ENCODE measurements around the gene TOMM20L. TPM values are rescaled to one million over a fixed set of nuclear protein-coding genes. Genes with fewer than 3 reads are reported as not detected.
A peak's percentile ranks its signal among the peaks of the same experiment; 100 is the strongest.
"Not testable (repeated sequence)": the region's sequence is repeated elsewhere in the genome, so short reads cannot be mapped to it uniquely, and the experiment has no call there.

TOMM20L gene
- total RNA-seq, 3 donors from 2014 or later, result not detected

GRCh38 chr14:58398895-58399294 is 3.2 kb downstream of the TOMM20L start:
- H3K4me3 Mint-ChIP-seq, result no peak overlapping the region
- H3K9me3 Mint-ChIP-seq, result no peaks in the 10 kb centered on the region
- no peak for DNase-seq
- no peaks in the 10 kb centered on the region for H3K27me3 Mint-ChIP-seq (ENCODE audit: low read depth)
- H3K36me3 Mint-ChIP-seq (ENCODE audit: insufficient read depth), result peaks cover 3% of the 10 kb centered on the region
- H3K4me1 Mint-ChIP-seq (ENCODE audit: low read depth), result peaks cover 7% of the 10 kb centered on the region
- ATAC-seq, result no peak

GRCh38 chr14:58401587-58401986 is 5.9 kb downstream of the TOMM20L start:
- Mint-ChIP-seq H3K4me1 (ENCODE audit: low read depth) (no peaks in the 10 kb centered on the region), H3K27me3 (ENCODE audit: low read depth) (no peaks in the 10 kb centered on the region), H3K9me3 (no peaks in the 10 kb centered on the region), H3K36me3 (ENCODE audit: insufficient read depth) (peaks cover 8% of the 10 kb centered on the region), H3K4me3 (no peak overlapping the region)
- DNase-seq (no peak), ATAC-seq (no peak)

- Mint-ChIP-seq H3K27me3 (ENCODE audit: low read depth) (no peaks in the 10 kb centered on the region), H3K4me1 (ENCODE audit: low read depth) (no peaks in the 10 kb centered on the region), H3K4me3 (no peak overlapping the region), H3K36me3 (ENCODE audit: insufficient read depth) (peaks cover 25% of the 10 kb centered on the region), H3K9me3 (no peaks in the 10 kb centered on the region)
- DNase-seq (no peak), ATAC-seq (no peak)
Measured at GRCh38 chr14:58408681-58409215, 13.0 kb downstream of the TOMM20L start.

- no peak overlapping the region for H3K4me3 Mint-ChIP-seq
- ATAC-seq, result no peak
Measured at GRCh38 chr14:58414845-58415244, 19.1 kb downstream of the TOMM20L start.

GRCh38 chr14:58415636-58416547 is 20.2 kb downstream of the TOMM20L start:
- ATAC-seq, result no peak
- H3K9me3 Mint-ChIP-seq, result no peaks in the 10 kb centered on the region
- H3K27me3 Mint-ChIP-seq (ENCODE audit: low read depth), result no peaks in the 10 kb centered on the region
- DNase-seq, result no peak
- H3K36me3 Mint-ChIP-seq (ENCODE audit: insufficient read depth), result peaks cover 35% of the 10 kb centered on the region
- peaks cover 8% of the 10 kb centered on the region for H3K4me1 Mint-ChIP-seq (ENCODE audit: low read depth)
- H3K4me3 Mint-ChIP-seq, result no peak overlapping the region

More at GRCh38 chr14:58414845-58415244, 19.1 kb downstream of the TOMM20L start:
- Mint-ChIP-seq H3K27me3 (ENCODE audit: low read depth) (no peaks in the 10 kb centered on the region), H3K36me3 (ENCODE audit: insufficient read depth) (peaks cover 36% of the 10 kb centered on the region), H3K9me3 (no peaks in the 10 kb centered on the region), H3K4me1 (ENCODE audit: low read depth) (peaks cover 7% of the 10 kb centered on the region)
- no peak for DNase-seq

GRCh38 chr14:58416934-58417333 is 21.2 kb downstream of the TOMM20L start:
- not testable (repeated sequence) for H3K4me3 Mint-ChIP-seq; H3K9me3 Mint-ChIP-seq; ATAC-seq; H3K27me3 Mint-ChIP-seq (ENCODE audit: low read depth); DNase-seq
- peaks cover 35% of the 10 kb centered on the region for H3K36me3 Mint-ChIP-seq (ENCODE audit: insufficient read depth)
- peaks cover 10% of the 10 kb centered on the region for H3K4me1 Mint-ChIP-seq (ENCODE audit: low read depth)

GRCh38 chr14:58426670-58427280 is 31.0 kb downstream of the TOMM20L start:
- ATAC-seq (peak; percentile 24 to 31), DNase-seq (peak; percentile 38)
- no peaks in the 10 kb centered on the region for H3K27me3 Mint-ChIP-seq (ENCODE audit: low read depth)
- H3K36me3 Mint-ChIP-seq (ENCODE audit: insufficient read depth), result peaks cover 17% of the 10 kb centered on the region
- peak overlapping the region; percentile 89 for H3K4me3 Mint-ChIP-seq
- H3K9me3 Mint-ChIP-seq, result no peaks in the 10 kb centered on the region
- peaks cover 38% of the 10 kb centered on the region for H3K4me1 Mint-ChIP-seq (ENCODE audit: low read depth)

GRCh38 chr14:58427281-58428117 is 31.8 kb downstream of the TOMM20L start, which contains the start of the genes KIAA0586 and TIMM9:
KIAA0586 (plus strand) TSS chr14:58427719; CDS start chr14:58428265, 546 bp downstream.
TIMM9 (minus strand) TSS chr14:58427531; CDS start chr14:58411945, 15,586 bp downstream.
- Mint-ChIP-seq H3K27me3 (ENCODE audit: low read depth) (no peaks in the 10 kb centered on the region), H3K9me3 (no peaks in the 10 kb centered on the region), H3K4me1 (ENCODE audit: low read depth) (peaks cover 40% of the 10 kb centered on the region), H3K36me3 (ENCODE audit: insufficient read depth) (peaks cover 16% of the 10 kb centered on the region), H3K4me3 (peak within 1 kb of the TSS; percentile 89)
- ATAC-seq (peak; percentile 79 to 80), DNase-seq (peak; percentile 94)

- no peaks in the 10 kb centered on the region for H3K9me3 Mint-ChIP-seq
- no peaks in the 10 kb centered on the region for H3K27me3 Mint-ChIP-seq (ENCODE audit: low read depth)
- DNase-seq (no peak), ATAC-seq (no peak)
- H3K36me3 Mint-ChIP-seq (ENCODE audit: insufficient read depth), result peaks cover 16% of the 10 kb centered on the region
- H3K4me1 Mint-ChIP-seq (ENCODE audit: low read depth), result peaks cover 40% of the 10 kb centered on the region
- H3K4me3 Mint-ChIP-seq, result peak overlapping the region; percentile 89
Measured at GRCh38 chr14:58428118-58428683, 32.5 kb downstream of the TOMM20L start.

GRCh38 chr14:58430156-58430555 is 34.4 kb downstream of the TOMM20L start:
- Mint-ChIP-seq H3K4me3 (peak overlapping the region; percentile 21), H3K36me3 (ENCODE audit: insufficient read depth) (peaks cover 17% of the 10 kb centered on the region), H3K27me3 (ENCODE audit: low read depth) (no peaks in the 10 kb centered on the region), H3K9me3 (no peaks in the 10 kb centered on the region), H3K4me1 (ENCODE audit: low read depth) (peaks cover 38% of the 10 kb centered on the region)
- DNase-seq (no peak), ATAC-seq (peak; percentile 76 to 77)

- H3K36me3 Mint-ChIP-seq (ENCODE audit: insufficient read depth), result peaks cover 34% of the 10 kb centered on the region
- DNase-seq, result no peak
- no peak for ATAC-seq
- no peak overlapping the region for H3K4me3 Mint-ChIP-seq
- no peaks in the 10 kb centered on the region for H3K27me3 Mint-ChIP-seq (ENCODE audit: low read depth)
- no peaks in the 10 kb centered on the region for H3K9me3 Mint-ChIP-seq
- peaks cover 1% of the 10 kb centered on the region for H3K4me1 Mint-ChIP-seq (ENCODE audit: low read depth)
Measured at GRCh38 chr14:58439476-58439875, 43.7 kb downstream of the TOMM20L start.

GRCh38 chr14:58444627-58445026 is 48.9 kb downstream of the TOMM20L start:
- H3K36me3 Mint-ChIP-seq (ENCODE audit: insufficient read depth), result peaks cover 12% of the 10 kb centered on the region
- ATAC-seq (no peak), DNase-seq (no peak)
- H3K4me1 Mint-ChIP-seq (ENCODE audit: low read depth), result no peaks in the 10 kb centered on the region
- H3K4me3 Mint-ChIP-seq, result no peak overlapping the region
- H3K9me3 Mint-ChIP-seq, result no peaks in the 10 kb centered on the region
- no peaks in the 10 kb centered on the region for H3K27me3 Mint-ChIP-seq (ENCODE audit: low read depth)

- H3K27me3 Mint-ChIP-seq (ENCODE audit: low read depth), result no peaks in the 10 kb centered on the region
- H3K36me3 Mint-ChIP-seq (ENCODE audit: insufficient read depth), result peaks cover 33% of the 10 kb centered on the region
- peaks cover 2% of the 10 kb centered on the region for H3K4me1 Mint-ChIP-seq (ENCODE audit: low read depth)
- ATAC-seq (no peak), DNase-seq (no peak)
- H3K9me3 Mint-ChIP-seq, result no peaks in the 10 kb centered on the region
- no peak overlapping the region for H3K4me3 Mint-ChIP-seq
Measured at GRCh38 chr14:58455593-58456265, 60.0 kb downstream of the TOMM20L start.

Data from activated T-cell treated with anti-CD3 and anti-CD28 coated beads, Interleukin-2, amount 50 U/mL, for 4 hours (primary cell).